Stomach (tissue), 4 donors: ENCODE data around the gene C2CD4D.

Experiments used
- EP300 ChIP-seq: sonication (generic); formaldehyde crosslinking; IDR thresholded peaks from one replicate; pipeline ENCODE4 v1.6.1; 2017; ENCODE audit warnings: antibody characterized with exemption
- POLR2A ChIP-seq, 4 donors: fragments of 450-650 bp; IDR thresholded peaks; one replicate each; pipeline ENCODE4 v1.6.1; 2016; ENCODE audit warnings: antibody characterized with exemption in 4 of 4, control low read depth in 2 of 4, mild to moderate bottlenecking in 1 of 4, moderate library complexity in 1 of 4
- TF ChIP-seq, protein P1 (sequence below), 7 experiments: fragments of 450-650 bp in 4 of 7; fragments of 200-600 bp in 3 of 7; sonication (generic) in 3 of 7; IDR thresholded peaks; one replicate each; pipeline ENCODE4 v1.5.1; 2016 to 2019; ENCODE audit warnings: antibody characterized with exemption in 7 of 7, control low read depth in 2 of 7, mild to moderate bottlenecking in 1 of 7

DNA sequence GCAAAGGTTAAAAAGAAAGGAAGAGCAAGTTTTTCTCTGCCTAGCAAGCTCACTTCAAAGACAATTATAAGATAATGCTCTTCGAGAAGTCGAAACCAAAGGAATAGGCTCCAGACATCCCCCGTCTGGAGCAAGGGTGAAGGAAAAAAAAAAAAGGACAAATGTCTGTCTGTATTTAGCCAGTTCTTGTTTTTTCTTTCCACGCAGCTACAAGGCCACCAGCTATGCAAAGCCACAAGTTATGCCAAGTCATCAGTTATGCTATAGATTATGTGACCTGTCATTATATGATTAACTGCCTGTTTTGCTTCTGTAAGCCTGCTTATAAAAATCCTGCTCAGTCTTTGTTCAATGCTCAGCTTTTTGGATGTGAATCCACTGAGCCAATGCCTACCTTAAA, 16.3 kb upstream of the C2CD4D start:
- TF ChIP-seq, protein P1, sequence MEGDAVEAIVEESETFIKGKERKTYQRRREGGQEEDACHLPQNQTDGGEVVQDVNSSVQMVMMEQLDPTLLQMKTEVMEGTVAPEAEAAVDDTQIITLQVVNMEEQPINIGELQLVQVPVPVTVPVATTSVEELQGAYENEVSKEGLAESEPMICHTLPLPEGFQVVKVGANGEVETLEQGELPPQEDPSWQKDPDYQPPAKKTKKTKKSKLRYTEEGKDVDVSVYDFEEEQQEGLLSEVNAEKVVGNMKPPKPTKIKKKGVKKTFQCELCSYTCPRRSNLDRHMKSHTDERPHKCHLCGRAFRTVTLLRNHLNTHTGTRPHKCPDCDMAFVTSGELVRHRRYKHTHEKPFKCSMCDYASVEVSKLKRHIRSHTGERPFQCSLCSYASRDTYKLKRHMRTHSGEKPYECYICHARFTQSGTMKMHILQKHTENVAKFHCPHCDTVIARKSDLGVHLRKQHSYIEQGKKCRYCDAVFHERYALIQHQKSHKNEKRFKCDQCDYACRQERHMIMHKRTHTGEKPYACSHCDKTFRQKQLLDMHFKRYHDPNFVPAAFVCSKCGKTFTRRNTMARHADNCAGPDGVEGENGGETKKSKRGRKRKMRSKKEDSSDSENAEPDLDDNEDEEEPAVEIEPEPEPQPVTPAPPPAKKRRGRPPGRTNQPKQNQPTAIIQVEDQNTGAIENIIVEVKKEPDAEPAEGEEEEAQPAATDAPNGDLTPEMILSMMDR (IDR thresholded peaks at IDR 0.05): no peak
- TF ChIP-seq POLR2A (IDR thresholded peaks at IDR 0.05) (no peak), EP300 (no peak)
